Endothelial cell of umbilical vein (primary cell): ENCODE results near the gene SNCA.

Source experiments
- EZH2 ChIP-seq: IDR thresholded peaks from 2 replicates; pipeline ENCODE4 v1.6.1; 2012; ENCODE audit warnings: borderline replicate concordance, low read depth, mild to moderate bottlenecking, moderate library complexity, low read length, inconsistent platforms; ENCODE audit not compliant: severe bottlenecking
- FOS ChIP-seq: IDR thresholded peaks from 2 replicates; pipeline ENCODE4 v1.6.1; 2011; ENCODE audit warnings: mild to moderate bottlenecking, low read length, moderate library complexity, borderline replicate concordance; ENCODE audit not compliant: insufficient read depth
- GATA2 ChIP-seq: IDR thresholded peaks from 2 replicates; pipeline ENCODE4 v1.7.0; 2011; ENCODE audit warnings: low read depth, mild to moderate bottlenecking, moderate library complexity, mixed read lengths, low read length; ENCODE audit not compliant: insufficient read length, insufficient read depth
- JUN ChIP-seq: IDR thresholded peaks from 2 replicates; pipeline ENCODE4 v1.6.1; 2011; ENCODE audit warnings: borderline replicate concordance, low read depth; ENCODE audit not compliant: insufficient read length, insufficient read depth
- MYC ChIP-seq: IDR thresholded peaks from one replicate; pipeline ENCODE4 v1.6.1; 2011; ENCODE audit warnings: mild to moderate bottlenecking, low read depth, low read length
- POLR2A ChIP-seq: IDR thresholded peaks from 2 replicates; pipeline ENCODE4 v1.6.1; 2012; ENCODE audit warnings: low read depth, mild to moderate bottlenecking, control low read depth, low read length
- POLR2AphosphoS5 ChIP-seq: IDR thresholded peaks from 2 replicates; pipeline ENCODE4 v1.6.1; 2012; ENCODE audit warnings: low read depth, mild to moderate bottlenecking, control low read depth, low read length, moderate library complexity; ENCODE audit not compliant: insufficient read depth
- TF ChIP-seq, protein P1 (sequence below), 2 donors: IDR thresholded peaks; 1 replicate in 1 of 2; 2 replicates in 1 of 2; pipeline ENCODE4 v1.5.1; 2011; ENCODE audit warnings: low read length in 2 of 2, mild to moderate bottlenecking in 2 of 2, moderate library complexity in 2 of 2, control low read depth in 1 of 2, inconsistent platforms in 1 of 2, low read depth in 1 of 2; ENCODE audit not compliant: insufficient read depth in 1 of 2; ENCODE audit errors: extremely low read depth in 1 of 2
- TF ChIP-seq, protein P2 (sequence below): IDR thresholded peaks from 2 replicates; pipeline ENCODE4 v1.6.1; 2011; ENCODE audit not compliant: insufficient read depth, insufficient read length

DNA sequence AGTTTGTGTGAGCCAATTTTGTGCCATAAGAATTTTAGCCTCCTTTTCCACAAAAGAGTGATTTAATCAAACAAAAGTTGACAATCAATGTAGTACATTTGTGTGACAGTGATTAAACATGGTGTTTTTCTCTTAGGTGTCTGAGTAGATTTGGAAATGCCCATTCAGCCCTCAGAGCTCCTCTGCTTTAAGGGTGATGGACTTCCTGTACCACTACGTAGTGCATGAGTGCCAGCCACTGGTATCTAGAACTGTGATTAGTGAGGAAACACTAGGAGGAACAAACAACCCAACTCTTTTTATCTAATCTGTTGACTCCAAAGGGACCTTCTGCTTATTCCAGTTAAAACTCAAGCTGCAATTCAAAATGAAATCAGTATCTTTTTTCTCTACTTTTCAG, 151.7 kb downstream of the SNCA start:
- TF ChIP-seq, protein P1, sequence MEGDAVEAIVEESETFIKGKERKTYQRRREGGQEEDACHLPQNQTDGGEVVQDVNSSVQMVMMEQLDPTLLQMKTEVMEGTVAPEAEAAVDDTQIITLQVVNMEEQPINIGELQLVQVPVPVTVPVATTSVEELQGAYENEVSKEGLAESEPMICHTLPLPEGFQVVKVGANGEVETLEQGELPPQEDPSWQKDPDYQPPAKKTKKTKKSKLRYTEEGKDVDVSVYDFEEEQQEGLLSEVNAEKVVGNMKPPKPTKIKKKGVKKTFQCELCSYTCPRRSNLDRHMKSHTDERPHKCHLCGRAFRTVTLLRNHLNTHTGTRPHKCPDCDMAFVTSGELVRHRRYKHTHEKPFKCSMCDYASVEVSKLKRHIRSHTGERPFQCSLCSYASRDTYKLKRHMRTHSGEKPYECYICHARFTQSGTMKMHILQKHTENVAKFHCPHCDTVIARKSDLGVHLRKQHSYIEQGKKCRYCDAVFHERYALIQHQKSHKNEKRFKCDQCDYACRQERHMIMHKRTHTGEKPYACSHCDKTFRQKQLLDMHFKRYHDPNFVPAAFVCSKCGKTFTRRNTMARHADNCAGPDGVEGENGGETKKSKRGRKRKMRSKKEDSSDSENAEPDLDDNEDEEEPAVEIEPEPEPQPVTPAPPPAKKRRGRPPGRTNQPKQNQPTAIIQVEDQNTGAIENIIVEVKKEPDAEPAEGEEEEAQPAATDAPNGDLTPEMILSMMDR (IDR thresholded peaks at IDR 0.05; ENCODE audit: extremely low read depth in 1 of 2, insufficient read depth in 1 of 2, low read depth in 1 of 2, low read length in 2 of 2) = no peak
- TF ChIP-seq MYC (no peak), JUN (no peak), POLR2AphosphoS5 (no peak), EZH2 (no peak), POLR2A (no peak), FOS (no peak), GATA2 (no peak)
- TF ChIP-seq, protein P2, sequence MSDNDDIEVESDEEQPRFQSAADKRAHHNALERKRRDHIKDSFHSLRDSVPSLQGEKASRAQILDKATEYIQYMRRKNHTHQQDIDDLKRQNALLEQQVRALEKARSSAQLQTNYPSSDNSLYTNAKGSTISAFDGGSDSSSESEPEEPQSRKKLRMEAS = no peak
